Measurements from ENCODE around the gene SPINT3.
"Not testable (repeated sequence)": the region's sequence is repeated elsewhere in the genome, so short reads cannot be mapped to it uniquely, and the experiment has no call there.

SPINT3 gene

DNA sequence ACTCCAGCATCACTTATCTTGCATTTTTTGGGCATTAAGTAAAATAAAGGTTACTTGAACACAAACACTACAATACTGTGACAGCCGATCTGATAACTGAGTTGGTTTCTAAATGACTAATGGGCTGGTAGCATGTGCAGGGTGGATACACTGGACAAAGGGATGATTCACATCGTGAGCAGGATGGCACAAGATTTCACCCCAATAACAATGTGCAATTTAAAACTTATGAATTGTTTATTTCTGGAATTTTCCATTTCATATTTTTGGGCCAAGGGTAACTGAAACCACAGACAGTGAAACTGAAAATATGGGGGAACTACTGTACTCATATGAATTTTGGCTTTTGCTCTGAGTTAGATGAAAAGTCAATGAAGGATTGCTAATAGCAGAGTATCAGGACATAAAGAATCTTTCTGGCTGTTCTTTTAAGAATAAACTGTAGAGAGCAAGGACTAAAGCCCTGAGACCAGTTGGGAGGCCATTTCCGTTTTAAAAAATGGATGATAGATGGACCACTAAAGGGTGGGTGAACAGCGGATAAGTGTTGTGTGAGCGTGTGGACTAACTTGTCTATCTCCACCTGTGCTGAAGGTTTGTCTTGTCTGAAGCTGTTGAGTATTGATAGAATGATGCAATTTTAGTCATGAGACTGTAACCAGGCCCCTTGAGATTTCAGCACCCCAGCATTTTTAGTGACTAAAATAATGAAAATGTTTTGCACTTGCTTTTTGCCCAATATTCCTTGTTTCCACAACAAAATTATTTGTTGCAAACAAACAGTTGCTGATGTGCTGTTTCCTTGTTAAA is 8.2 kb downstream of the SPINT3 start:
- H3K4me3 ChIP-seq (ENCODE audit: low read length): no peak overlapping the region

GRCh38 chr20:45506398-45506797 is 9.0 kb downstream of the SPINT3 start:
- H3K4me3 ChIP-seq (ENCODE audit: low read length): no peak overlapping the region
- no peak for DNase-seq (ENCODE audit: low read depth, low spot score)

More for the DNA sequence above, 8.2 kb downstream of the SPINT3 start:
- DNase-seq (ENCODE audit: low read depth, low spot score): no peak

DNA sequence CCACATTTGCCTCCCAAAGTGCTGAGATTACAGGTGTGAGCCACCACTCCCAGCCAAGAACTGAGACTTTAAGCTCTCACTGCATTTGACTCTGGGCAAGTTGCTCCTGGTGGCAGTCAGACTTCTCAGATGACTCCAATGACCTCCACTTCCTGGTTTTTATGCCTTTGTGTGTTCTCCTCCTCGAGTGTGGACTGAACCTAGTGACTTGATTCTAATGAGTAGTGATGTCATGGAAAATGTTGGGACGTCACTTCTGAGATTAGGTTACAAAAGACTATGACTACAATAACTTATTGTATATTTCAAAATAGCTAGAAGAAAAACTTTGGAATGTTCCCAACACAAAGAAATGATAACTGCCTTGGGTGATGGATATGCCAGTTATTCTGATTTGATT is 12.0 kb downstream of the SPINT3 start:
- DNase-seq (ENCODE audit: low read depth, low spot score): no peak
- H3K4me3 ChIP-seq (ENCODE audit: low read length): no peak overlapping the region

- DNase-seq (ENCODE audit: low read depth, low spot score): no peak
Observed at GRCh38 chr20:45502561-45502960, 12.9 kb downstream of the SPINT3 start.

GRCh38 chr20:45501600-45501999 is 13.8 kb downstream of the SPINT3 start:
- no peak overlapping the region for H3K4me3 ChIP-seq (ENCODE audit: low read length)
- DNase-seq (ENCODE audit: low read depth, low spot score): no peak

More at GRCh38 chr20:45502561-45502960, 12.9 kb downstream of the SPINT3 start:
- no peak overlapping the region for H3K4me3 ChIP-seq (ENCODE audit: low read length)

GRCh38 chr20:45500022-45500421 is 15.4 kb downstream of the SPINT3 start:
- DNase-seq (ENCODE audit: low read depth, low spot score): no peak
- no peak overlapping the region for H3K4me3 ChIP-seq (ENCODE audit: low read length)

- H3K4me3 ChIP-seq (ENCODE audit: low read length): no peak overlapping the region
- DNase-seq (ENCODE audit: low read depth, low spot score): peak; percentile 17
Observed at GRCh38 chr20:45497971-45498494, 17.4 kb downstream of the SPINT3 start.

GRCh38 chr20:45496166-45496565 is 19.3 kb downstream of the SPINT3 start:
- no peak overlapping the region for H3K4me3 ChIP-seq (ENCODE audit: low read length)
- no peak for DNase-seq (ENCODE audit: low read depth, low spot score)

DNA sequence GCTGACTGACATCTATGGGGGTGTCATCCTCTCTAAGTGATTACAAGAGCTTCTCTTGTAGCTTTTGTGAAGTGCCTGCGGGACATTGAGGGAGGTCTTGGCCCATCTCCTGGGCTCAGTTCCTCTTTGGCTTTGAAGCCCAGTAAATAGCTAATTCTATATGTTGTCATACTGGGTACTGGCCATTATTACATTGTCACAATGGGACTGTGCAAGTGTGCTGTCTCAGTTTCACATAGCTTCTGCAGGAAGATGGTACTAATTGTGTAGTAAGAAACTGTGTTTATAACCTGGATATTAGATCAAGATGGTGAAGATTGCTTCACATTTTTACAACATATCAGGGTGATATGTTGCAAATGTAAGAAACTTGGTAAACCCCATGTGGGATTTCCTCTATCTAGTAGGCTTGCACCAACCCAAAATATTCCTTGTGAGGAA is 19.9 kb downstream of the SPINT3 start:
- no peak for DNase-seq (ENCODE audit: low read depth, low spot score)

DNA sequence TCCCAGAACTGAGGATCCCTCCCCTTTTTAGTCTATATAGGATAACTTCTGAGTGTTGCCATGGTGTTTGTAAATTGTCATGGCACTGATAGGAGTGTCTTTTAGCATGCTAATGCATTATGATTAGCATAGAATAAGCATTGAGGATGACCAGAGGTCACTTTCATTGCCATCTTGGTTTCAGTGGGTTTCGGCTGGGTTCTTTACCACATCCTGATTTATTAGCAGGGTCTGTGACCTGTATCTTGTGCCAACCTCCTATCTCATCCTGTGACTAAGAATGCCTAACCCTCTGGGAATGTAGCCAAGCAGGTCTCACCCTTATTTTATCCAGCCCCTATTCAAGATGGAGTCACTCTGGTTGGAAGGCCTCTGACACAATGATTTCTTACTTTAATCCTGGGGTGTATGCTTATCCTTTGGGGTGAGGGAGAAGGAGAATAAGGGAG is 26.3 kb downstream of the SPINT3 start:
- no peak overlapping the region for H3K4me3 ChIP-seq (ENCODE audit: low read length)
- DNase-seq (ENCODE audit: low read depth, low spot score): no peak

More for the DNA sequence above, 19.9 kb downstream of the SPINT3 start:
- H3K4me3 ChIP-seq (ENCODE audit: low read length): no peak overlapping the region

DNA sequence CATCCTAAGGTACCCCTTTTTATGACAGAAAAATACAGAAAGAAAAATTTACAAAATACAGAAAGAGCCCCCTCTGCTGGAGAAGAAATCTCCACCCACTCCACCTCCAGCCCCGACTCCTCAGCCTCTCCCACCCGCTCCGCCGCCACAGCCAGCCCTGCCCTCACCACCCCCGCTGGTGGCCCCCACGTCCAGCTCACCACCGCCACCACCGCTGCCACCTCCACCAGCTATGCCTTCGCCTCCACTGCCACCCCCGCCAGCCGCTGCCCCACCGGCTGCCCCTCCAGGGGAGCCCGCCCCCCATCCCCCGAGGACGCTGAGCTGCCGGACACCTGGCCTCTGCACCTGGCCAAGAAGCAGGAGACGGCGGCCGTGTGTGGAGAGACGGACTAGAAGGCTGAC is 28.2 kb downstream of the SPINT3 start:
- DNase-seq (ENCODE audit: low read depth, low spot score): no peak
- H3K4me3 ChIP-seq (ENCODE audit: low read length): no peak overlapping the region

- H3K4me3 ChIP-seq (ENCODE audit: low read length): no peak overlapping the region
- no peak for DNase-seq (ENCODE audit: low read depth, low spot score)
Observed at GRCh38 chr20:45485388-45485787, 30.0 kb downstream of the SPINT3 start.

GRCh38 chr20:45484676-45485075 is 30.7 kb downstream of the SPINT3 start:
- no peak for DNase-seq (ENCODE audit: low read depth, low spot score)

DNA sequence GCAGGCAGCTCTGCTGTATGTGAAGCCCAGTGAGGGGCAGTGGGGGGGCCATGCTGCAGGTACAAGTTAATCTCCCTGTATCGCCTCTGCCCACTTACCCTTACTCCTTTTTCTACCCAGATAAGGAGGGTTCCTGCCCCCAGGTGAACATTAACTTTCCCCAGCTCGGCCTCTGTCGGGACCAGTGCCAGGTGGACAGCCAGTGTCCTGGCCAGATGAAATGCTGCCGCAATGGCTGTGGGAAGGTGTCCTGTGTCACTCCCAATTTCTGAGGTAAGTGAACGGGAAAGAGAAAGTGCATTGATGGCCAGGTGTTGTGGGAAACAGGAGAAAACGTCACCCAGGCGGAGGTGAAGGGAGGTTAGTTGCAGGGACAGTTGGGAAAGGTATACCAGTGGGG is 35.6 kb downstream of the SPINT3 start:
- no peak overlapping the region for H3K4me3 ChIP-seq (ENCODE audit: low read length)
- no peak for DNase-seq (ENCODE audit: low read depth, low spot score)

More at GRCh38 chr20:45484676-45485075, 30.7 kb downstream of the SPINT3 start:
- H3K4me3 ChIP-seq (ENCODE audit: low read length): no peak overlapping the region

DNA sequence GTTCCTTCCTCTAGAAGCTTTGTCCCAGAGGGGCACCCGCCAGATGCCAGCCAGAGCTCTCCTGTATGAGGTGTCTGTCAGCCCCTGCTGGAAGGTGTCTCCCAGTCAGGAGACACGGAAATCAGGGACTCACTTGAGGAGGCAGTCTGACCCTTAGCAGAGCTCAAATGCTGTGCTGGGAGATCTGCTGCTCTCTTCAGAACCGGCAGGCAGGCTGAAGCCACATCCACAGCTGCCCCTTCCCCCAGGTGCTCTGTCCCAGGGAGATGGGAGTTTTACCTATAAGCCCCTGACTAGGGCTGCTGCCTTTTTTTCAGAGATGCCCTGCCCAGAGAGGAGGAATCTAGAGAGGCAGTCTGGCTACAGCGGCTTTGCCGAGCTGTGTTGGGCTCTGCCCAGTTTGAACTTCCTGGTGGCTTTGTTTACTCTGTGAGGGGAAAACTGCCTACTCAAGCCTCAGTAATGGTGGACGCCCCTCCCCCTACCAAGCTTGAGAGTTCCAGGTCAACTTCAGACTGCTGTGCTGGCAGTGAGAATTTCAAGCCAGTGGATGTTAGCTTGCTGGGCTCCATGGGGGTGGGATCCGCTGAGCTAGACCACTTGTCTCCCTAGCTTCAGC is 37.8 kb downstream of the SPINT3 start:
- DNase-seq (ENCODE audit: low read depth, low spot score); H3K4me3 ChIP-seq (ENCODE audit: low read length): not testable (repeated sequence)

GRCh38 chr20:45472286-45472685 is 43.1 kb downstream of the SPINT3 start:
- not testable (repeated sequence) for H3K4me3 ChIP-seq (ENCODE audit: low read length); DNase-seq (ENCODE audit: low read depth, low spot score)

DNA sequence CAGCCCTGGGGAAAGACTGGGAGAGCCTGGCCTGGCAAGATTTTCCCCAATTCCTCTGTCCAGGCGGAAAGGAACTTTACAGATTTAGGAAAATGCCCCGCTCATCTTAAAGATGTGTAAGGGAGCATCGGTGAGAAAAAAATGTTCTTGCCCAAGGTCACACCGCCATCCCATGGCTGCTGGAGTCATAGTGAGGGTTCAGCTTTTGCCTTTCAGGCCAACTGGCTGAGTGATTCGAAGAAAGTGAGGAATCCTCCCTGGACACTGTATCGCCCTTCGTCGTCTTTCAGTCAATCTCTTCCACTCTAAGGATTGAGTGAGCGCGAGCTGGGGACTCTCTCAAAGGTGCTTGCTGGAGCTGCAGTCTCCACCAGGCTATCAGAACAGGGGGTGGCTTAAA is 44.5 kb downstream of the SPINT3 start:
- no peak for DNase-seq (ENCODE audit: low read depth, low spot score)
- no peak overlapping the region for H3K4me3 ChIP-seq (ENCODE audit: low read length)

GRCh38 chr20:45470262-45470931 is 45.0 kb downstream of the SPINT3 start:
- H3K4me3 ChIP-seq (ENCODE audit: low read length): no peak overlapping the region
- no peak for DNase-seq (ENCODE audit: low read depth, low spot score)

DNA sequence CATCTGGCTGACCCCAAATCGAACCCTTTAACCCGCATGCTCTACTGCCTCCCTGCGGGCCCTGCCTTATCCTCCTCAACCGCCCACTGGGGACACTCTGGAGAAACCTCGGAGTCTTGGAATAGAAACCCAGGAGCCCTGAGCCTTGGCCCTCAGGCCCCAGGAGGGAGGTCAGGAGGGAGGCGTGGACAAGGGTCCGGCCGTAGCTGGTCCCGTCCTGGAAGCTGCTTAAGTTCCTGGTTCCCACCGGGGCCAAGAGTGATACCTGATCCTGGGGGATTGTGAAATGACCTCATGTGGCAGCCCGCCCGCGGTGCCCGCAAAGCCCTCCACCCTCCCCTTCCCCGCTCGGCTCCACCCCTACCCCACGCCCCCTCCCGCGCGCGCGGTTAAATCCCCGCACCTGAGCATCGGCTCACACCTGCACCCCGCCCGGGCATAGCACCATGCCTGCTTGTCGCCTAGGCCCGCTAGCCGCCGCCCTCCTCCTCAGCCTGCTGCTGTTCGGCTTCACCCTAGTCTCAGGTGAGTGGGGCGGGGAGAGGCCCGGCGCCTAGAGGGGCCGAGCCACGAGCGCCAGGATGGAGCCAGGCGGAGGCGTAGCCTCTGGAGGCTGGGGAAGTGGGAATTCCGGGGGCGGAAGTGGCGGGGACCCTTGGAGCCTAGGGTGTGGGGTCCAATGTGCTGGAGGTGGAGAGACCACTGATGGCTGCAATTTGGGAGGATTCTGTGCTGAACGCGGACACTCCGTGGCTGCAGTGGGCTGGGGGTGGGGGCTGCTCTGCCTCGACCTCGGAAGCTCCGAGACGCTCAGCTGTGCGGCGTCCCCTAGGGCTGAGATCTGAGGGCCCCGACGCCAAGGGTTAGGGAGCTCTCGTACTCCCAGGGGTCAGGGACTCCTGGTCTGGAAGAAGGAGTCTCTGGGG is 45.8 kb downstream of the SPINT3 start, which contains the start of gene WFDC2:
TSS of gene WFDC2 (plus strand) at position 418 of the 926 bp plus-strand sequence. CDS start at position 447, 29 bp downstream.
- no peak for DNase-seq (ENCODE audit: low read depth, low spot score)
- no peak within 1 kb of the TSS for H3K4me3 ChIP-seq (ENCODE audit: low read length)

Data from Jurkat, Clone E6-1 (cell line).